HG03558 (cell line): ENCODE data around the gene COL23A1.

Experiments used
- ATAC-seq: cut with Tn5 transposase; IDR thresholded peaks from one replicate; pipeline ENCODE4 v1.9.1; 2021; ENCODE audit warnings: moderate number of reproducible peaks; ENCODE audit not compliant: unreplicated experiment; ENCODE audit errors: extremely low read depth

The COL23A1 gene

DNA sequence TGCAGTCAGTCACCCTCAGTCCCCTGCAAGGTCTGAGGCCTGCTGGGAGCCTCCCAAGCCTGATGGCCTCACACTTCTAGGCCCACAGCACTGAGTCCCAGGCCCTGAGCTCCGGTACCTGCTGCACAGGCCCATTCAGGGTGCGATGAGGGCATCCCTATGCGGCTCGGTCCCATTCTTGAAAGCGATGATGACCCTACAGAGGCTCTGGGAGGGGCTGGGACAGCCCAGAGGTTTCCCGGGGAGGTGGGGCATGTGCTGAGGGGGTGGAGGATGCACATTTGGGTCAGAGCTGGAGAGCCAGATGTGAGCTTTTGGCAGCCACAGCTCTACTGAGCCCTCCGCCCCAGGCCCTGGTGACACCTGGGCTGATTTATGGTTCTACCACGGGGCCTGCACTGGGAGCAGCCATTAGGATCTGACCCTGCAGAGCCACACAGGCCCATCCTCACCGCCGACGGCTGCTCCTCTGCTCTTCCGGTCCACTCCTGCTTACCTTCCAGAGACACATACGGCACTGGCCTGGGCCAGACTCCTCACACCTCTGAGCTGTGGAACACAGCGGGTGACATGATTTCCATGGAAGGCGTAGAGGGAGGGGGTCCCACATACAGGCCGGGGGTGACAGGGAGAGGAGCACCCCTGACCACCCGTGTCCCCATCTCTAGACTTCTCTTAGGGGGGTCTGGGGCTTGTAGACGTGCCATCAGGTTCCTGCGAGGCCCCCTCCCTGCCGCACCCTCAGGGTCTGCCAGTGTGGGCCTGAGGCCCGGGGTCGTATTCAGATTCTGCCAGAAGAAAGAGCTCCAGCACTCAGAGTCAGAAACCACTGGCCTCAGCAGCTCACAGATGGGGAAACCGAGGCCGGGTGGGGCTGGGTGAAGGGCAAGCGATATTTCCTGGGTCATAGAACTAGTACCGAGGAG lies 53.4 kb downstream of the COL23A1 start:
- no peak for ATAC-seq

DNA sequence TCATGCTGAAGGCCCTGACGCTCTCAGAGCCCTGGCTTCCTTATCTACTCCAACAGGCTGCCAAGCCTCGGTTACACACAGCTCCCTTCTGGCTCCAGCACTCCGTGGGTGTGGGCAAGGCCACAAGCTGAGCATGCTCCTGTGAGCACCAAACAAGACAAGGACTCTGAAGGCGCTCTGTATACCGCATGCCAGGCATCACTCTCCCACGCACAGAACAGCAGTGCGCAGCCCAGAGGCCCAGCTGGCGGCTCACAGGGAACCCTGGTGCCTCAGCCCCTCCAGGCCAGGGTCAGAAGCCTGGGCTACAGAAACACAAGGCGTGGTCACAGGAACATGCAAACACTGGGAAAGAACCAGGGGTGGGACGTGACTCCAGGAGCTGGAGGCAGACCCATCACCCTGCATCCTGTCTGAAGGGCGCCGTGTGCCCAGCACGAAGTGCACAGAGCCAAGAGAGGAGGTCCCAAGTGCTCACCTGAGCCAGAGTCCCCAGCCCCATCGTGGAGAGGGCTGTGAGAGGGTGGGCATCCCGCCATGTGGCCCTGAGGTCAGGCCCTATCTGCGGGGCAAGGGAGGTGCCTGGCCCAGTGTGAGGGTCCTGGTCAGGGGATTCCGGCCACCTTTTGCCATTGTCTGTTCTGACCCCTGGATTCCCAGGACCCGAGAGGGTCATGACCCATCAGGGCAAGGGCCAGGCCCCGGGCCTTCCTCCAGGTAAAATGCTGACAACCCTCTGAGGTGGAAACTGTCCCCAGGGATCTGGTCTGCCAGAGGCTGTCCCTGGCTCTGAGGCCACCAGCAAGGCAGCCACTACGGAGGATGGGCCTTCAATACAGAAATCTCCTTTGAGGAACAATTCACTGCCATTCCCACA lies 54.7 kb downstream of the COL23A1 start:
- ATAC-seq = no peak

DNA sequence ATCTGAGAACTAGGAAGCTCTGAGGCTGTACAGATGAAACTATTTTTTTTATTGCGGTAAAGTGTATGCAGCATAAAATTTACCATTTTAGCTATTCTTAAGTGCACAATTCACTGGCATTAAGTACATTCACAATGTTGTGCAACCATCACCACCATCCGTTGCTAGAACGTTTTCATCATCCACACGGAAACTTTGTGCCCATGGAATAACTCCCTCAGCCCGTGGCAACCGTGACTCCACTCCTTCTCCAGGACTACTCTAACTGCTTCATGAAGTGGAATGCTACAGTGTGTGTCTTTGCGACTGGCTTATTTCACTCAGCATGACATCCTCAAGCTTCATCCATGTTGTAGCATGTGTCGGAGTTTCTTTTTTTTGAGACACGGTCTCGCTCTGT lies 57.1 kb downstream of the COL23A1 start:
- no peak for ATAC-seq

DNA sequence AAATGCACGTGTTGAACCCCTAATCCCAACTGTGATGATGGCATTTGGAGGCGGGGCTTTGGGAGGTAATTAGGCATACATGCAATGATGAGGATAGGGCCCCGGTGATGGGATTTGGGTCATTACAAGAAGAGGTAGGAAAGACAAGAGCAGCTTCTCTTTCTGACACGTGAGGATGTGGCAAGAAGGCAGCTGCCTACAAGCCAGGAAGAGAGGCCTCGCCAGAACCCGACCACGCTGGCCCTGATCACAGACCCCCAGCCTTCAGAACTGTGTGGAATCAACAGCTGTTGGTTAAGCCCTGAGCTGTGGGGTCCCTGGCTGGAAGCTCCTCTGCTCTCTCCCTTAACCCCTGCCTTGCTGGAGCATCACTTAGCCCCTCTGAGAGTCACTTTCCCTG lies 57.5 kb downstream of the COL23A1 start:
- ATAC-seq = no peak

DNA sequence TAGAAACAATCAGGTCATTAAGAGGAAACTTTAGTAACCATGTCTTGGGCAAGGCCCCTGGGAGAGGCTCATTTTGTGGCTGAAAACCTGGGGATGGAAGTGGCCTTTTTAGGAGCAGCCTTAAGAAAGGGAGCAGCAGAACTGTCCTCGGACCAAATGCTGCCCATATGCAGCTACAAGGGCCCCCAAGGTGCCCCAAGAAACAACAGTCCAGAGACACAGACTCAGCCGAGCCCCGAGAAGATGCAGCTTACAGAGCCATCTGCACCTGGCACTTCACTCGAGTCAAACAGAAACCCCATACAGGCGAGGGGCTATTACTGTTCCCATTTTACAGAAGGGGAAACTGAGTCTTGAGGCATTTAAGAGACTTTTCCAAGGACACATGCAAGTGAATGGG lies 58.0 kb downstream of the COL23A1 start:
- no peak for ATAC-seq

DNA sequence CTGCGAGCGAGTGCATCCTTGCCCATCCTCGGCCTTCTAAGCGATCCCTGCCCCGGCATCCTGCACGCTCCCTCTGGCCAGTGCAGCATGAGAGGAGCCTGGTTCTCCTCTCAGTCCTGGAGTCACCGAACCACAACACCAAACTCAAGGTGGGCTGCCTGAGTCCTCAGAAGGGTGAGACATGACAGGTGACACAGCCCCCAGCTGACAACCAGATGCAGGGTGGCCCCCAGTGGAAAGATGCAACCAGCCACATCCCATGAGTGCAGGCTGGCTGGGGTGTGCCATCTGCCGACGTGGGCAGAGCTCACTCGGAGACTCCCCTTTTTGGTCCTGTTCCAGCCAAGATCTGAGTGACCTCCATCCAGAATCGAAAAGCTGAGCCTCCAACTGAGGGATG lies 58.4 kb downstream of the COL23A1 start:
- no peak for ATAC-seq

DNA sequence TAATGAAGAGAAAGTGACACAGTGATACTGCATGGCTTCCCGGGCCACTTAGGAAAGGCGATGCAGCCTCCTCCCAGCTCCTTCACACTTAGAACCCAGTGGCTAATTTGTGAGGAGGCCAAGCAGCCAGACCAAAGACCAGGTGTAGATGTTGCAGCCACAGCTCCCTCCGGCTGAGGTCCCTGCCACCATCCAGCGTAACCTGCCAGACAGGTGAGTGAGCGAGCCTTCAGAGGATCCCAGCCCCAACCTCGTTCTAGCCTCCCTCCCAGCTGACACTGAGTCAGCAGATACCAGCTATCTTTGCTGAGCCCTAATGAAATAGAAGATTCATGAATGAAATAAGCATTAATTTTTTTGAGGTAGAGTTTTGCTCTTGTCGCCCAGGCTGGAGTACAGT lies 59.7 kb downstream of the COL23A1 start:
- no peak for ATAC-seq

DNA sequence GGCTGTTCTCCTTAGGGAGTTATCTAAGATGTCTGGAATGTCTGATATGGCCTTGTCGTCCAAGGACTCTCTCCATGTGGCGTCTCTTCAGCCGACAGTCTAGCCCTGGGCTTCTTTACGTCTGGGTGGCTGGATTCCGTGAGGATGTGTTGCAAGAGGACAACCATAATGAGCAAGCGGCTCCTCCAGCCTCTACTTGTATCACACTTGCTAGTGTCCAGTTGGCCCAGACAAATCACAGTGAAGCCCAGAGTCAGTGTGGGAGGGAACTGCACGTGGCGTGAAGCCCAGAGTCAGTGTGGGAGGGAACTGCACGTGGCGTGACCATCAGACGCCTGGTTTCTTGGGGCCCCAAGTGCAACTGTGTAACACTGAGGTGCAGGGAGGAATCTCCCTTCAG lies 61.1 kb downstream of the COL23A1 start:
- no peak for ATAC-seq

DNA sequence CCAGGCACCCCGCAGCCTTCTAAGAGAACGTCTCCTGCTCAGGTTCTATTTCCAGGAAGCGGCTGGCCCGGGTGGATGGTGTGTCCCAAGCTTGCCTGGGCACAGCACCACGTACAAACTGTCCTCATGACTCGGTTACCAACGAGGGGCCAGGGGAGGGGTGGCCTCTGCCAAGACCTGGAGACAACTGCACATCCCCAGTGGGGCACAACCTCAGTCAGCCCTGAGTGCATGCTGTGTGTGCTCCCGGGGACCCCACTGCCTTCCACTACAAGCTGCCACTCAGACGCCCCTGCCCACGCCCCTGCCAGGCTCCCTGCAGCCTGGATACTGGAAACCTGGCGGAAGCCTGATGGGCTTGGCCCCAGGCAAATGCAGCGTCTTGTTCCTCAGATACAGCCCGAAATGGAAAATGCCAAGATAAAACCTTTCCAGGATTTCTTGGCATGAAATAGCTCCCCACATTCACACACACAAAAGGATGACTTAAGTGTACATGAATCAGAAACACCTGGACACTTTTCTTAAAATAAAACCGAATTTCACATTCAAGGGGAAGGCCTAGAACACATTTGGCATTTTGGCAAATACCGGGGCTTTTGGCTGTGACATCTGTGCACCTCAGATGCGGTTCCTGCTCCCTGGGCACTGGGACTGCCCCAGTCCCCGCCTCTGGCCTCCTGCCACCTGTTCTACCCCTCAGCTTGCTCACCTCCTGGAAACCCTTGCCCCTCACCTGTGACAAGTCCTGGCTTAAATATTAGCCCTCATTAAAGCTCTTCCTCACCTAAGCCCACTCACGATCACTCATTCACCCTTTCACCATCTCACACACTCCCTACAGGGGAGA lies 62.5 kb downstream of the COL23A1 start:
- ATAC-seq = no peak

DNA sequence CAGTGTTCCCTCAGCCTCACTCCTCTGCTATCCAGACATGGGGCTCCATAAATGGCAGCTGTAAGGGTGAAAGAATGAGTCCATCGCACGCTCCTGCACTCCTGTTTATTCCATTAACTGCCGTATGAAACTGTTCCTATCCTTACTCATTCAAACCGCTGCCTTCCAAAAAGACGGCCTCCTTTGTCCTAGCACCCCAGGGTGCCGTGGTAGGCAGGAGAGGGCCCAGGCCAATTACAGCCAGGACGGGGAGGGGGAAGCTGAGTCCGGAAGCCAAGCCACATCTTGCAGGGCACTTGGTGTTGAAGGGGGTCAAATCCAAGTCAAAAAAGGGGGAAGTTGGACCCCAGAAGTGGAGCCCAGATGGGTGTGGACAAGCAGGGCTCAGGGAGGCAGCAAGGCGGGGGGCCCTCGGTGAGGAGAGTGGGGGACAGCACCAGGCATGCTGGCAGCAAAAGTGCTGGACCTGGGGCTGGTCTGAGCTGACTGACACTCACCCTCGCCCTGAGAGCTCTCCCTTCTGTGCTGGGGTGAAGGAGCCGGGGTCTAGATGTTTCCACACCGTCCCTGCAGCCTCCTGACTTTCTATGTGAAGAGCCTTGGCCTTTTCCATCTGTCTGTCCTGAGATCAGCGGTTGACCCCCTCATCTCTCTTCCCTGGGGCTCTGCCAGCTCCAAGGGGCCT lies 63.3 kb downstream of the COL23A1 start:
- no peak for ATAC-seq

DNA sequence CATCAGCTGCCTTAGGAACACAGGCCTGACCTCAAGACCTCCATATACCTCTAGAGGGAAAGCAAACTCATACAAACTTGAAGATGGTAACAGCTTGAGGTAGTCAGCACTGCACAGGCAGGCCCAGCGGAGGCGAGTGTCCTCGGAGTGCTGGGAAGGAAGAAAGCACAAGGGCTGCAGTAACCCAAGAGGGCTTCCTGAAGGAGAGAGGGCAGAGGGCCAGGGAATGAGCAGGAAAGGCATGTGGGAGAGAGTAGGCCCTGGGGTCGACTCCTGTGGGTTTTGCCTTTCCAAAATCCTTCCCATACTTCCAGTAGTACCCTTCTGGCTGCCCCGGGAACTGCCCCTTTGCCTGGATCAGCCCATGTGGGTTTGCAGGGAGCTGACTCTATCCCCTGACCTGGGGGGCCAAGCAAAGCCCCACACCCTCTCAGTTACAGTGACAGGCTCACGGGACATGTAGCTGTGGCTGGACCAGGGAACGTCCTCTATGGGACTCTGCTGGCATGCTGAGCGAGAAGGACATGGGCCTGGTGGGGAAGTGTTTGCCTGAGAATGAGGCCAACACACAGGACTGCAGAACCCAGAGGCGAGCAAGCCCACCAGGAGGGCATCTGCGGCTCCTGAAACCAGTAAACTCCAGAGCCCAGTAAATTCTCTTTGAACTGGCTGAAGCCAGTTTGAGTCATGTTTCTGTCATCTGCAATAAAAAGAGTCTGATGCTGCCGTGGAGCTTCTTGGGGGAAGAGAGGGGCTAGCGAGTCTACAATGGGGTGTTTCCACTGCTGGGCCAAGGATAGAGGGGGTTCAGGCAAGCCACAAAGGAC lies 64.1 kb downstream of the COL23A1 start:
- ATAC-seq = no peak

DNA sequence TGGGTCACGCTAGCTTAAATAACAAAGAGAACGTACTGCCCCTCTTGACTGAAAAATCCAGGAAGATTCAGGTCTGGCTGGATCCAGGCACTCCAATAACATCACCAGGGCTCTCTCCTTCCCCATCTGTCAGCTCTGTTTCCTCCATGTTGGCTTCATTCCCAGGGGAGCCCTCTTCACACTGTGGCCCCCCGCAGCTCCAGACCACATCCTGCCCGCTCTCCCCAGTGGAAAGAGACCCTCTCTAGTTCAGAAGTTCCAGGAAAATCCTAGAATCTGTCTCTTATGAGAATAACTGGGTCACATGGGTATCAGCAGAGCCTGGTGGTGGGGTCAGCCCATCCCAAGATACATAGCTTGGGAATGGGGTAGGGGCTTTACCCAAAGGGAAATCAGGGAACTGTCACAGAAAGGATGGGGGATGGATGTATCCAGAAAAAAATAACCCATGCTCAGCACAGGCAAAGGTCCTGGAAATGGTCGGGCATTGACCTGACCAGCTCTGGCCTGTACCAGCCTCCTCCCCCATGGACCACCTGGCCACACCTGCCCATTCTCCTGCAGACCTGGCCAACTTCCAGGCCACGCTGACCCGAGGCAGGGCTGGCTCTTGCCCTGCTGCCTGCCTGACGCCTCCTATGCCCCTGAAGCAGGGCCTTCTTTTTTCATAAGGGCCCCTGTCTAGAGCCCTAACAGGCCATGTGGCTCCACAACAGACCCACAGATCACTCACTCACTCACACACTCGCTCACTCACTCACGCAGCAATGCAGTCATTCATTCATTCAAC lies 65.9 kb downstream of the COL23A1 start:
- ATAC-seq = no peak

DNA sequence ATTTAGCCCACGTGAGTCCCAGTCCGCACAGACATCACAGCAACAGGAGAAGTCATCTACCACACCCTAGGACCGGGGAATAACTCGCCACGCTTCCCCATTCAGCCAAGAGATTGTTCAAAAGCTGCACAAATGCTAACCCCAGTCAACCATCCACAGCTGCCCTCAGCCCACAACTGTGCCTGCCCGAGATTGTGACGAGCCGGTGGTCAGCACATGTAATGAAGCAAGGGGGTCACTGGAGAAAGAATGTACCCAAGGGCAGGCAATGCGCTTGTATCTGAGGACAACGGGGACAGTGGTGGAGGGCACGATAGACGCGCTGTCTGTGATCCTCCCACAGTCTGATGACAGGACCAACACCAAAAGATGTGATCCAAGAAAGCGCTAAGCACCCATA lies 67.8 kb downstream of the COL23A1 start:
- ATAC-seq = no peak

DNA sequence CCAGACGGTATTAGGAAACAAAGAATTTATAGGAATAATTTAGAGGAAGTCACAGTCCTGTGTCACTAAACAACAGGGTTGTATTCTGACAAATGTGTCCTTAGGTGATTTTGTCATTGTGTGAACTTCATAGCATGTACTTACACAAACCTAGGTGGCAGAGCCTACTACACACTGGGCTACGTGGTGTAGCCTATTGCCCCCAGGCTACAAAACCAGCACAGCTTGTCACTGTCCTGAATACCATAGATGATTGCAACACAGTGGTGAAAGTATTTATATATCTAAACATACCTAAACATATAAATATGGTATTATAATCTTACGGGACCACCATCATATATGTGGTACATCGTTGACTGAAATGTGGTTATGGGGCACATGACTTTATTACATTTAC lies 69.3 kb downstream of the COL23A1 start:
- ATAC-seq = no peak

DNA sequence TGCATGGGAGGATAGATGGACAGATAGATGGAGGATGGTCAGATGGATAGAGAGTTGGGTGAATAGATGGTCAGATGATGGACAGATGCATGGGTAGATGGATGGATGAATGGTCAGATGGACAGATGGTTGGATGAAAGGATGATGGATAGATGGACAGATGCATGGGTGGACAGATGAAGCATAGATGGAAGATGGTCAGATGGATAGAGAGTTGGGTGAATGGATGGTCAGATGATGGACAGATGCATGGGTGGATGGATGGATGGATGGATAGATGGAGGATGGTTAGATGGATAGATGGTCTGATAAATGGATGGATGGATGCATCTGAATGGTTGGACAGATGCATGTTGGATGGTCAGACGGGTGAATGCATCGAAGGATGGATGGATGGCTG lies 70.4 kb downstream of the COL23A1 start:
- no peak for ATAC-seq

DNA sequence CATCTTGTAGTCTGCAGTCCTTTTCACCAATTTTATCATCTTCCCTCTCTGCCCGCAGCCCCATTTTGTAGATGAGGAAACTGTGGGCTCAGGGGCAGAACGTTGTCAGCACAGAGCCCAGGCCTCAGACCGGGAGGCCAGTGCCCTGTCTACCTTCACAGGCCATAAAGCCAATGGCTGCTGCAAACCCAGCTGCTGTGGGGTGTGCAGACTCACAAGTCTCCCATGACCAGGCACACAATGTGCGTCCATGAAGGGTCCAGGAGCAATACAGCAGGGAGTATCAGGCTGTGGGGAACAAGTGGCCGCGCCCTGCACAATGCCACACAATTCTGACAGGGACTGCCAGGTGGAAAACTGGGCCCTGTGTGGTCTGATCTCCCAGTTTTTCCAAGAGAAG lies 71.0 kb downstream of the COL23A1 start:
- no peak for ATAC-seq

DNA sequence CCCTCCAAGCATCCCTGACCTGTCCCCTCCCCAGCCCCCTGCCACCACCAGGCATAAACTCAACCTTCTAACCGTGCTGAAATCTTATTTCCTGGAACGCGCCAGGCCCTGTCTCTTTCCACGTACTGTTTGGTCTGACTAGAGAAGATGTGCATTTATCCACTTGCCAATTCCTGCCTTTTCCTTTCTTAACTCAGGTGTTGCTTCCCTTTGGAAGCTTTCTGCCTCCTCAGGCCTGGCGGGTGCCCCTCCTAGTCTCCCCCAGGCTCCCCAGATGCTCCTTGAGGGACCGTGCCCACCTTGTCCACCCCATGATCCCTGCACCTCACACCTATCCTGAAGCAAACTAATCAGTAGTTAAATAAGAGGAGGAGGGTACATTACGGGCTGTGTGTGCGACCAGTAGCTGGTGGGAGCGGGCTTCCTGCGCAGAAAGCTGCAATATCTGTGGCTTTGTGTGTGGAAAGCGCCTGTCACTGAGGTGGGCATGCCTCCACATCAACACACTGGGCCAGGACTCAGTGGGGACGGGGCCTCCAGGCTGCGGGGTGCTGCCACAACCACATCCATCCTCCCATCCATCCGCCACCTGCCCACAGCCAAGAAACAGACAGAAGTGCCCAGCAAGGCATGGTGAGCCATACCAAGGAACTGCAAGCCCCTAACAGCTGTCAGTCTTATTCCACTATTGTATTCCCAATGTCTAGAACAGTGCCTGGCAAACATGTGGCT lies 73.5 kb downstream of the COL23A1 start:
- no peak for ATAC-seq
